HepG2 (cell line): Measurements from ENCODE around the gene TFDP2. TPM values are rescaled to one million over a fixed set of nuclear protein-coding genes. Genes with fewer than 3 reads are reported as not detected.

Experiments
- ATAC-seq: fragments of 200-7000 bp; cut with Tn5 transposase; 3 replicates; pipeline ENCODE4 v1.9.1; 2020; ENCODE audit warnings: mild to moderate bottlenecking, moderate library complexity
- BruUV-seq: library from RNA; stranded (reverse); fragments of 400-500 nt; replicated peaks from 2 replicates; lab custom pipeline; 2021; lab: Mats Ljungman, UMichigan
- CTCF ChIA-PET: fragments of 300-600 bp; formaldehyde crosslinking; extraction: SDS; loops from one replicate; lab custom pipeline; 2021; ENCODE audit warnings: low total read pairs, inconsistent platforms, low intra/inter-chr PET ratio; lab: Yijun Ruan, JAX
- POLR2A ChIA-PET: fragments of 350-600 bp; sonication (Branson Sonifier 250); formaldehyde crosslinking; loops from one replicate; lab custom pipeline; 2020; ENCODE audit warnings: antibody characterized with exemption, inconsistent platforms; lab: Yijun Ruan, JAX
- DNase-seq: peaks from one replicate; pipeline ENCODE4 v3.0.0-alpha.2; 2015; ENCODE audit warnings: low spot score
- FAIRE-seq: peaks from 3 replicates; lab custom pipeline; 2011; peaks lifted over from hg19 to GRCh38; lab: Jason Lieb, UNC
- H2AFZ ChIP-seq: one replicate; pipeline ENCODE4 v1.6.1; 2011; ENCODE audit warnings: low read length, inconsistent platforms
- H3K27ac ChIP-seq: fragments of 300-600 bp; 3 replicates; pipeline ENCODE4 v1.8.0; 2011; ENCODE audit warnings: mixed run types, mild to moderate bottlenecking, mixed read lengths, low read length, inconsistent platforms; ENCODE audit not compliant: insufficient read depth; ENCODE audit errors: extremely low read length
- H3K27me3 ChIP-seq, 2 experiments: fragments of 200-600 bp in 1 of 2; 2 replicates in 1 of 2; 3 replicates in 1 of 2; pipeline versions ENCODE4 v1.6.0 to v1.8.0; 2011; ENCODE audit warnings: low read length in 2 of 2, mild to moderate bottlenecking in 2 of 2, moderate library complexity in 2 of 2, inconsistent platforms in 1 of 2; ENCODE audit not compliant: insufficient read depth in 2 of 2, control insufficient read depth in 1 of 2
- H3K36me3 ChIP-seq, 2 experiments: fragments of 200-600 bp in 1 of 2; replicated peaks in 1 of 2; 2 replicates in 1 of 2; 3 replicates in 1 of 2; pipeline versions ENCODE4 v1.5.1 to v1.8.0; 2011; ENCODE audit warnings: low read length in 2 of 2, inconsistent platforms in 1 of 2; ENCODE audit not compliant: insufficient read depth in 2 of 2, control insufficient read depth in 1 of 2
- H3K4me1 ChIP-seq: 2 replicates; pipeline ENCODE4 v1.5.1; 2012; ENCODE audit warnings: low read length, inconsistent platforms; ENCODE audit not compliant: insufficient read depth
- H3K4me2 ChIP-seq: 2 replicates; pipeline ENCODE4 v1.6.0; 2011; ENCODE audit warnings: low read depth, low read length, inconsistent platforms
- H3K4me3 ChIP-seq, 3 experiments: fragments of 200-600 bp in 1 of 3; sonication (generic), shearing (Covaris generic) in 1 of 3; replicated peaks in 1 of 3; 2 replicates each; pipeline ENCODE4 v1.5.1; 2011 to 2016; ENCODE audit warnings: low read length in 3 of 3, inconsistent platforms in 2 of 3, low read depth in 2 of 3, mild to moderate bottlenecking in 2 of 3, control low read depth in 1 of 3, mixed read lengths in 1 of 3; ENCODE audit not compliant: insufficient read depth in 1 of 3
- H3K79me2 ChIP-seq: one replicate; pipeline ENCODE4 v1.6.1; 2011; ENCODE audit warnings: low read length, inconsistent platforms; ENCODE audit not compliant: insufficient read depth
- H3K9ac ChIP-seq: 2 replicates; pipeline ENCODE4 v1.6.0; 2011; ENCODE audit warnings: mild to moderate bottlenecking, low read depth, low read length, inconsistent platforms; ENCODE audit not compliant: insufficient read depth
- H3K9me3 ChIP-seq: 2 replicates; pipeline ENCODE4 v1.5.1; 2012; ENCODE audit warnings: mild to moderate bottlenecking, low read length
- H4K20me1 ChIP-seq: 2 replicates; pipeline ENCODE4 v1.6.0; 2011; ENCODE audit warnings: inconsistent platforms, mild to moderate bottlenecking, low read length, moderate library complexity; ENCODE audit not compliant: insufficient read depth
- MAF1 ChIP-seq: sonication (generic); formaldehyde crosslinking; IDR thresholded peaks from 2 replicates; pipeline ENCODE4 v1.5.0; 2020; ENCODE audit warnings: missing genetic modification reagents, borderline replicate concordance
- RAD21 ChIP-seq: fragments of 450-650 bp; formaldehyde crosslinking; IDR thresholded peaks from 2 replicates; pipeline ENCODE4 v1.5.0; 2020; ENCODE audit warnings: mild to moderate bottlenecking
- SMC3 ChIP-seq: IDR thresholded peaks from 2 replicates; pipeline ENCODE4 v1.6.1; 2011; ENCODE audit warnings: low read length, improper control_type of control experiment
- STAG1 ChIP-seq: sonication (generic); formaldehyde crosslinking; IDR thresholded peaks from 2 replicates; pipeline ENCODE4 v1.4.0; 2020; ENCODE audit warnings: missing genetic modification reagents
- ZFAT ChIP-seq: sonication (generic); formaldehyde crosslinking; conservative IDR thresholded peaks from 2 replicates; pipeline ENCODE4 v1.8.1; 2023; ENCODE audit warnings: missing genetic modification reagents, inconsistent platforms
- ZNF33B ChIP-seq: sonication (generic); formaldehyde crosslinking; IDR thresholded peaks from 2 replicates; pipeline ENCODE4 v1.5.1; 2020; ENCODE audit warnings: mild to moderate bottlenecking, missing genetic modification reagents
- ZNF510 ChIP-seq: sonication (generic); formaldehyde crosslinking; IDR thresholded peaks from 2 replicates; pipeline ENCODE4 v1.4.0; 2020; ENCODE audit warnings: low read depth, mild to moderate bottlenecking, missing genetic modification reagents
- WGBS: methylation state at CpG from one replicate; pipeline ENCODE4 v1.1.6; 2017; ENCODE audit warnings: low lambda C conversion rate; 5-methylcytosine and 5-hydroxymethylcytosine counted together
- in situ Hi-C: cut with HindIII; loops from 2 replicates; pipeline ENCODE4 v1.10.0; 2017; ENCODE audit warnings: low pct_unique_long_range_greater_than_20kb; ENCODE audit not compliant: extremely low pct_ligation_motif_present
- intact Hi-C: fragments of 100-400 bp; cut with micrococcal nuclease; formaldehyde crosslinking; loops from one replicate; pipeline ENCODE4 v1.10.0; 2022; ENCODE audit not compliant: unreplicated experiment
- polyA plus RNA-seq, 8 experiments: library from polyadenylated mRNA; depleted of rRNA in 3 of 8; stranded (reverse) in 7 of 8; unstranded in 1 of 8; fragments of >200 nt; fragmentation: Illumina TruSeq in 4 of 8; extraction: Trizol in 4 of 8; gene quantifications; 2 replicates each; pipeline versions ENCODE4 v1.2.1 to v1.2.3, GENCODE V29; 2011 to 2016; ENCODE audit warnings: low read depth in 4 of 8, missing spikeins in 1 of 8, mixed read lengths in 1 of 8; ENCODE audit not compliant: insufficient read depth in 1 of 8
- total RNA-seq, 5 experiments: library from RNA; depleted of rRNA; stranded (reverse); fragments of >200 nt; fragmentation: Illumina TruSeq; extraction: Trizol; gene quantifications; 2 replicates each; pipeline ENCODE4 v1.2.3, GENCODE V29; 2016; ENCODE audit warnings: low read depth in 1 of 5
- TF ChIP-seq, protein P1 (sequence below): sonication (generic); formaldehyde crosslinking; conservative IDR thresholded peaks from 2 replicates; pipeline ENCODE4 v1.8.0; 2022; ENCODE audit warnings: low read depth, missing genetic modification reagents
- TF ChIP-seq, protein P2 (sequence below): sonication (generic); formaldehyde crosslinking; IDR thresholded peaks from 2 replicates; pipeline ENCODE4 v1.5.0; 2020; ENCODE audit warnings: mild to moderate bottlenecking, missing genetic modification reagents, moderate library complexity

TFDP2 gene
- total and polyA plus RNA-seq, 2 of the 13 experiments (the other 11 are each of a cell fraction or from before 2014, with no cell fraction given), result 17.9 to 37.4 TPM

DNA sequence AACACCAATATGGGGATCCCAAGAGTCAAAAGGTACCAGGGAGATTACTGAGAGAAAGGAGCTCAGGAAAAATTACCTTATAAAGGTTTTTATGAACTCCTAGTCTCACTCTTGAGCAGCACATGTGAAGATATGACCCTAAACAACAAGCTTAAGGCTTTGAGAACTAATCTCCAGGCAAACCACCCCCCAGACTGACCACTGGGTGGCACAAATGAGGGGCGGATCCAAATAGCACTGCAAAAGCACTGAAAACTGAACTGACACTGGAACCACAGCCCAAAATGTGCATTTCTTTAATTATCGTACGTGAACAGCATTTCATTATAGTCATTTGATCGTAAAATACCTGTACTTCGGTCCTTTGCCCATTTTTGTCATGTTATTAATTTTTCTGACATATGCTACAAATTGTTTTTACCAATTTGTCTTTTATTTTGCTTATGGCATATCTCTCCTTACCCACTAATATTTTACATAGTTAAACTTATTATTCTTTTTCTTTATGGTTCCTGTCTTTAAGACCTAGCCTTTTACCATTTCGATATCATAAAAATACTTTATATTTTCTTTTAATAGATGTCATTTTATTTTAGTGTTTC, 31.5 kb upstream of the TFDP2 start:
- CTCF ChIA-PET, result interaction anchor here (0.9 to 1.4 kb wide), 2 partner anchors 99 to 218 kb away, joined by 3 to 15 read pairs; no protein-coding TSS in a partner anchor
- Histone ChIP-seq H3K9me3 (no peaks in the 10 kb centered on the region), H2AFZ (no peak overlapping the region), H3K27me3 (no peaks in the 10 kb centered on the region), H3K4me2 (no peak overlapping the region)
- BruUV-seq, result no TSS peak
- POLR2A ChIA-PET, result interaction anchor here (1.1 kb wide), 1 partner anchor 99 kb away, joined by 4 read pairs; no protein-coding TSS in a partner anchor
- no peak for TF ChIP-seq ZFAT (CRISPR knock-in tag)
- peak; percentile 40; the same call in 1 of the 2 replicates for TF ChIP-seq RAD21
- TF ChIP-seq MAF1 (CRISPR knock-in tag), result no peak
- no peak for TF ChIP-seq ZNF33B (CRISPR knock-in tag)
- TF ChIP-seq ZNF510, result no peak
- TF ChIP-seq, protein P1, sequence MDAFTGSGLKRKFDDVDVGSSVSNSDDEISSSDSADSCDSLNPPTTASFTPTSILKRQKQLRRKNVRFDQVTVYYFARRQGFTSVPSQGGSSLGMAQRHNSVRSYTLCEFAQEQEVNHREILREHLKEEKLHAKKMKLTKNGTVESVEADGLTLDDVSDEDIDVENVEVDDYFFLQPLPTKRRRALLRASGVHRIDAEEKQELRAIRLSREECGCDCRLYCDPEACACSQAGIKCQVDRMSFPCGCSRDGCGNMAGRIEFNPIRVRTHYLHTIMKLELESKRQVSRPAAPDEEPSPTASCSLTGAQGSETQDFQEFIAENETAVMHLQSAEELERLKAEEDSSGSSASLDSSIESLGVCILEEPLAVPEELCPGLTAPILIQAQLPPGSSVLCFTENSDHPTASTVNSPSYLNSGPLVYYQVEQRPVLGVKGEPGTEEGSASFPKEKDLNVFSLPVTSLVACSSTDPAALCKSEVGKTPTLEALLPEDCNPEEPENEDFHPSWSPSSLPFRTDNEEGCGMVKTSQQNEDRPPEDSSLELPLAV, result no peak
- peak; percentile 60 for TF ChIP-seq STAG1 (CRISPR knock-in tag)
- TF ChIP-seq SMC3, result peak; percentile 83
- TF ChIP-seq, protein P2, sequence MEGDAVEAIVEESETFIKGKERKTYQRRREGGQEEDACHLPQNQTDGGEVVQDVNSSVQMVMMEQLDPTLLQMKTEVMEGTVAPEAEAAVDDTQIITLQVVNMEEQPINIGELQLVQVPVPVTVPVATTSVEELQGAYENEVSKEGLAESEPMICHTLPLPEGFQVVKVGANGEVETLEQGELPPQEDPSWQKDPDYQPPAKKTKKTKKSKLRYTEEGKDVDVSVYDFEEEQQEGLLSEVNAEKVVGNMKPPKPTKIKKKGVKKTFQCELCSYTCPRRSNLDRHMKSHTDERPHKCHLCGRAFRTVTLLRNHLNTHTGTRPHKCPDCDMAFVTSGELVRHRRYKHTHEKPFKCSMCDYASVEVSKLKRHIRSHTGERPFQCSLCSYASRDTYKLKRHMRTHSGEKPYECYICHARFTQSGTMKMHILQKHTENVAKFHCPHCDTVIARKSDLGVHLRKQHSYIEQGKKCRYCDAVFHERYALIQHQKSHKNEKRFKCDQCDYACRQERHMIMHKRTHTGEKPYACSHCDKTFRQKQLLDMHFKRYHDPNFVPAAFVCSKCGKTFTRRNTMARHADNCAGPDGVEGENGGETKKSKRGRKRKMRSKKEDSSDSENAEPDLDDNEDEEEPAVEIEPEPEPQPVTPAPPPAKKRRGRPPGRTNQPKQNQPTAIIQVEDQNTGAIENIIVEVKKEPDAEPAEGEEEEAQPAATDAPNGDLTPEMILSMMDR (CRISPR knock-in tag), result peak; percentile 55
- TF ChIP-seq, all 625 proteins: peak for 4
- ATAC-seq, result peak; percentile 82
- peak; percentile 77 for FAIRE-seq
- no peaks in the 10 kb centered on the region for H3K79me2 ChIP-seq
- H3K4me1 ChIP-seq, result no peaks in the 10 kb centered on the region
- in situ Hi-C loops, result loop anchor here (10.0 kb wide), 1 partner anchor 94 kb away; no protein-coding TSS in a partner anchor
- 74% methylated on average over 6 of the region's 6 CpGs for WGBS
- H3K27ac ChIP-seq, result no peak overlapping the region
- H3K9ac ChIP-seq, result no peak overlapping the region
- peaks cover 0 to 9% of the 10 kb centered on the region in 2 experiments; a peak in 4 of 5 replicates for H3K36me3 ChIP-seq
- DNase-seq, result peak; percentile 28
- intact Hi-C loops, result loop anchor here (1.0 kb wide), 1 partner anchor 99 kb away; no protein-coding TSS in a partner anchor
- no peaks in the 10 kb centered on the region for H4K20me1 ChIP-seq
- no peak overlapping the region for H3K4me3 ChIP-seq
